DMS114 treated with DMSO at 0.1 percent for 48 hours (cell line): ENCODE results near the gene ATP9B.
"Not testable (repeated sequence)": the region's sequence is repeated elsewhere in the genome, so short reads cannot be mapped to it uniquely, and the experiment has no call there.

Experiments used
- DNase-seq: peaks from one replicate; lab custom pipeline; 2025; ENCODE audit not compliant: unreplicated experiment; lab: John Stamatoyannopoulos, UW

The ATP9B gene

GRCh38 chr18:79275461-79275860 lies 206.3 kb downstream of the ATP9B start:
- no peak for DNase-seq

GRCh38 chr18:79275992-79276391 lies 206.8 kb downstream of the ATP9B start:
- no peak for DNase-seq

- no peak for DNase-seq
Measured at GRCh38 chr18:79278896-79279295, 209.7 kb downstream of the ATP9B start.

GRCh38 chr18:79283131-79283810 lies 214.1 kb downstream of the ATP9B start:
- no peak for DNase-seq

GRCh38 chr18:79283929-79284328 lies 214.7 kb downstream of the ATP9B start:
- no peak for DNase-seq

- not testable (repeated sequence) for DNase-seq
Measured at GRCh38 chr18:79285191-79285590, 216.0 kb downstream of the ATP9B start.

GRCh38 chr18:79290409-79290808 lies 221.2 kb downstream of the ATP9B start:
- DNase-seq, result not testable (repeated sequence)

- DNase-seq, result no peak
Measured at GRCh38 chr18:79290876-79291275, 221.7 kb downstream of the ATP9B start.

- no peak for DNase-seq
Measured at GRCh38 chr18:79294235-79294634, 225.0 kb downstream of the ATP9B start.

GRCh38 chr18:79299272-79299671 lies 230.1 kb downstream of the ATP9B start:
- DNase-seq, result no peak

- DNase-seq, result no peak
Measured at GRCh38 chr18:79299711-79300110, 230.5 kb downstream of the ATP9B start.

- no peak for DNase-seq
Measured at GRCh38 chr18:79300413-79300812, 231.2 kb downstream of the ATP9B start.

GRCh38 chr18:79302120-79302519 lies 232.9 kb downstream of the ATP9B start:
- no peak for DNase-seq

- no peak for DNase-seq
Measured at GRCh38 chr18:79305911-79306310, 236.7 kb downstream of the ATP9B start.

GRCh38 chr18:79309614-79310358 lies 240.6 kb downstream of the ATP9B start:
- no peak for DNase-seq

GRCh38 chr18:79314838-79315388 lies 245.7 kb downstream of the ATP9B start:
- DNase-seq, result no peak

- DNase-seq, result no peak
Measured at GRCh38 chr18:79315596-79315995, 246.4 kb downstream of the ATP9B start.

GRCh38 chr18:79317703-79318102 lies 248.5 kb downstream of the ATP9B start:
- DNase-seq, result no peak

- DNase-seq, result no peak
Measured at GRCh38 chr18:79318142-79318673, 249.0 kb downstream of the ATP9B start.

- DNase-seq, result no peak
Measured at GRCh38 chr18:79320216-79320850, 251.1 kb downstream of the ATP9B start.

- no peak for DNase-seq
Measured at GRCh38 chr18:79321625-79322405, 252.6 kb downstream of the ATP9B start.
